ENCODE data around the gene PPP2R2C.

Gene PPP2R2C

DNA sequence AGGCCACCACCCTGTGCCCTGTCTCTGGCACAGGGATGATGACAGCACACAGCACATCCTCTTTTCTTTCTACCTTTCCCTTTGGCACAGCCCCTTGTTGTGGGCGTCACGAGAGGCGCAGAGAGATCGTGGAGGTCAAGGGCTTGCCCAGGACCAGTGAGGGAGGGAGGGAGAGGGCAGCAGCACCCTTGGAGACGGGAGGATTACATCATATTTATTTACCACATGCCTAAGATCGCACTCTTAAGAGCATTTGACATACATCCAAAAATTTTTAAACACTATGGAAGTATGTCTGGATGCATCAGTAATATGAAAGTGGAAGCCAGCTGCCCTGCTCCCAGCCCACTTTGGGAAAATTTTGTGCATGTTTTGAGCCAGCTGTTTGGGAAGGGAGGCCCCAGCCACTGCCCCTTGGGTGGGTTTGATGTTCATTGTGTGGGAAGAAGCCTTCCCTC lies 190.1 kb downstream of the PPP2R2C start:
- no peak for DNase-seq (ENCODE audit: low spot score)

GRCh38 chr4:6281436-6282313 lies 190.7 kb downstream of the PPP2R2C start:
- DNase-seq (ENCODE audit: low spot score): no peak

DNA sequence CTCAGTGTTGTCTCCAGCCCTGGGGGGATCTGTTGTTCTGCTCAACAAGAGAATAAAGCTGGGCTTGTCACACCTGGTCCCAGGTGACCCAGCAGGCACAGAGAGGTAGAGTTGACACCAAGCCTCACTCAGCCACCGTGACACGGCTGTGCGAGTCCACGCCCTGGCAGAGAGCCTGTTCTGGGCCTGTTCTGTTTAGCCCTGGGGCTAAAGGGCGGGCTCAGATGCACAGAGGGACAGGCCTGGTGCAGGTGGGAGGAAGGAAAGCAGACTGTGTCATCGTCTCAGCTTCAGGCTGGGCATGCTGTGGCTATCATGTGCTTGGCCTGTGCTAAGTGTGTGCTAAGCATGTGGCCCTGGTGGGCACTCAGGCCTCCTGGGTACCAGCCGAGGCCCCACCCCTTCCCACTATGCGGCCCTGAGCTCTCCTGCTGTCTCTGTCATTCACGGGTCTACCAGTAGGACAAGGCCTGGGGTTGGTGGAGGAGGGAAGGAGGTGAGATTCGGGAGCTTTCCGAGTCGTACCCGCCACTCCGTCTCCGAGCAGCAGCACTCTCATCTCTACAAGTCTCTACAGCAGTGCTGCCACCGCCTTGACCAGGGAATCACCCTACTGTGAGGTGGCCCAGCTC lies 191.9 kb downstream of the PPP2R2C start:
- no peak for DNase-seq (ENCODE audit: low spot score)

DNA sequence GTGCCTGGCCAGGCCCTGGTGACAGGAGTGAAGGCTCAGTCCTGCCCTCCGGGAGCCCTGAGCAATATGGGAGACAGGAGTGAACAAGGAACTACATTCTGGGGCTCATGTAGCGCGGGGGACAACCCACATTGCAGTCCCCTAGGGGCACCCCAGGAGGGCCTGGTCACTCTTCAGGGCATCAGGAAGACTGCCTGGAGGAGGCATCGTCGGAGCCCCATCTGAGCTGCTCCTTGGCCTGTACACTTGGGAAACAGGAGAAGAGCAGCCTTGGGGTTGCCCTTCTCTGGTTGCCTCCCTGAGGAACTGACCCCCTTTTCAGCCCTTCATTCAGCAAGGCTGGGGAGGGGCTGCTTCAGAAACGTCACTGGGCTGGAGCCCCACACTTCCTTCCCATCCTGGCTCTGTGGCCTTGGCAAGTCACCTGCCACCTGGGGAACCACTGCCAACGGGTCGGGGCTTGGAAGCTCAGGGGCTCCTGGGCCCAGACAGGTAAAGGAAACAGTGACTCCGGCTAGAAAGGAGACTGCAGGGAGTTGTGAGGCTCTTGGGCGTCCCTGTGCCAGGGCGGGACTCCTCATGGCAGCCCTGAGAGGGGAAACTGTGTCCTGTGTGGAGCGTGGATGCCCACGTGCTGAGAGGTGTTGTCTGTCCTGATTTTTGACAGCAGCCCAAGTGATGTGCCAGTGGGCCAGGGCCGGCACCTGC lies 192.7 kb downstream of the PPP2R2C start:
- no peak for DNase-seq (ENCODE audit: low spot score)

GRCh38 chr4:6278801-6279197 lies 193.6 kb downstream of the PPP2R2C start:
- no peak for DNase-seq (ENCODE audit: low spot score)

- DNase-seq (ENCODE audit: low spot score): no peak
These were observed 194.2 kb downstream of the PPP2R2C start for GRCh38 chr4:6277935-6278800.

DNA sequence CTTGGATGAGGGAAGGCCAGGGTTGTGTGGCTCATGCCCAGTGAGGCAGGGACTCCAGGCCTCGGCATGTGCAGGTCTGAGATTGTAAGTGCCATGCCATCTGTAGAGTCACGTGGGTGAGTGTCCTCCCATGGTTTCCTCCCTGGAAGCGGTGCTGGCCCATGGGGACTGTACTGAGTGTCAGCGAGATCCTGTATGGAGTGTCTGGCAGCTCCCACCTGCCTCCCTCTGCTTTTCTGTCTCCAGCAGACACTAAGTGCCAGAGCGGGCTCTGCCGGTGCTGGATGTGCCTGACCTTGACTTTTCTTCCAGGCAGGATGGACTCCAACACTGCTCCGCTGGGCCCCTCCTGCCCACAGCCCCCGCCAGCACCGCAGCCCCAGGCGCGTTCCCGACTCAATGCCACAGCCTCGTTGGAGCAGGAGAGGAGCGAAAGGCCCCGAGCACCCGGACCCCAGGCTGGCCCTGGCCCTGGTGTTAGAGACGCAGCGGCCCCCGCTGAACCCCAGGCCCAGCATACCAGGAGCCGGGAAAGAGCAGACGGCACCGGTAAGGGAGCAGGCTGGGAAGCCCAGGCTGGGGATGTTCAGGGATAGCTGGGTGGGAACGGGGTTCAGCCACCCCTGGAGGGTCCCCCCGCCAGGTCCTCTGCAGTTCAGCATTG lies 195.1 kb downstream of the PPP2R2C start:
- DNase-seq (ENCODE audit: low spot score): no peak

- no peak for DNase-seq (ENCODE audit: low spot score)
These were observed 196.3 kb downstream of the PPP2R2C start for GRCh38 chr4:6275898-6276806.

- DNase-seq (ENCODE audit: low spot score): no peak
These were observed 197.1 kb downstream of the PPP2R2C start for GRCh38 chr4:6275351-6275750.

DNA sequence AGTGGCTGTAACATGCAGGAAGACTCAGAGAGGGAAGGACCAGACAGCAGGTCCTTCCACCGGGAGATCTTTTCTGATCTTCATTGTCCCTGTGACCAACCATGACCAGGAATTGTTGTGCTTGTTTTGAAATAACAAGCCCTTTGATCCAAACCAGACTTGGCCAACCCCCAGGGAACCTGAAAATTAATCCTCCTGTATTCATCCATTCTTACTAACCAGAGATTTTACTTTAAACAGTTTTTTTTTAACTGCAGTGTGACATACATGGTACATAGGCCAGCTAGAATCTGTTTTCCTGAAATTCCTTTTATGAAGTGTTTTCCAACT lies 198.8 kb downstream of the PPP2R2C start:
- no peak for DNase-seq (ENCODE audit: low spot score)

DNA sequence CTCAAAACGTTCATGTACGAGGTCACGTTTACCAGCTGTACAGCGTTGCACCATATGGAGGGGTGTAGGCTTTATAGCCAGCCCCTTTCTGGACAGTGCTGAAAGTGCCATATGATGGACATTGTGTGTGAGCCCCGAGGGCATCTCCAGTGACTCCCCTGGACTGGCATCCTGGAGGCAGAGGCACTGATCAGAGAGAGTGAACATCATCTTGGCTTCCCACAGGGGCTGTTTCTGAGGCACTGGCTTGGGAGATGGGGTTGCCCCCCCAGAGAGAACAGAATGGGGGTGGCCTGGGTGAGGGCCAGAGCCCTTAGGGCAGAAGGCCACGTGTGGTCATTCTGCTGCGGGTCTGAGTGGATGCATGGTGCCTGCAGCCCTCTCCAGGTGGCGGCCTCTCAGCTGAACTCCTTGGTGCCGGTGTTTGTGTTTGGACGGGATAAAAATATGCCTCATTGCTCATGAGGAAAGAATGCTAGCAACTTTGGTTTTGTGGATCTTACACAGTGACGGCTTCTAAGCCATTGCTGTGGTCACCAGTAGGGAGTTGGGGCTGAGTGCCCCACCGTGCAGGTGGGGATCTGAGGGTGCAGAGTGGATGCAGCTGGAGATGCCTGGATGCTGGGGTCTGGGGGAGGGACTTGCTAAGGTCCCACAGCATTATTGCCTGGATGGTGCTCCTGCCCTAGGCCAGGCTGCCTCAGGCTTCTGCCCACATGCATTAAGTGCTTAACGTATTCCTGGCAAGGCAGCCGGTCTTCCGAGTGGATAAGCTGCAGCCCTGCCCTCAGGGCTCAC lies 199.4 kb downstream of the PPP2R2C start:
- DNase-seq (ENCODE audit: low spot score): peak; percentile 80

- DNase-seq (ENCODE audit: low spot score): no peak
These were observed 200.5 kb downstream of the PPP2R2C start for GRCh38 chr4:6271701-6272465.

- no peak for DNase-seq (ENCODE audit: low spot score)
These were observed 201.2 kb downstream of the PPP2R2C start for GRCh38 chr4:6271206-6271605.

DNA sequence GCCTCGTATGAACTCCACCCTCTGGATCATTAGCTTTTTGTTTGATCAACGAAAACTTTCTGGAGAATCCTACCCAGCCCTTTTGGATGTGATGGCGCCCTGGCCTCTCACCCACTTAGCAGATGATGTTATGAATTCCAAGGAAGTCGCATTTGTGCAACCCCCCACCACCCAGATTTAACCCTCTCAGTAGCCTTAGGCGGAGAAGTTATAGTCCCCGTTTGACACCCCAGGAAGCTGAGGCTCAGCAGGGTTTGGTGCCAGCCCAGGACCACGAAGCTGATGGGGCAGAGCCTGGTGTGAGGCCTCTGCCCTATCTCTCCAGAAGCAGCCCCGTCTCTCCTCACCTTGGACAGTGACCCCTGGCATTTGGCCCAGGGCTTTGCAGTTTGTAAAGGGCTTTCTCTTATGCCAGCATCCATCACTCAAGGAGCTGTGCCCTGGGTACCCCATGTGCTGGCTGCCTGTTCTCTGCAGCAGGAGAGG lies 201.7 kb downstream of the PPP2R2C start:
- peak; percentile 68 for DNase-seq (ENCODE audit: low spot score)

Data from GM03348 (cell line).